GM23248 (cell line): Measurements from ENCODE around the gene SINHCAF. TPM values are rescaled to one million over a fixed set of nuclear protein-coding genes. Genes with fewer than 3 reads are reported as not detected.
"Not testable (repeated sequence)": the region's sequence is repeated elsewhere in the genome, so short reads cannot be mapped to it uniquely, and the experiment has no call there.

Experiments used
- DNase-seq: peaks from one replicate; pipeline ENCODE4 v3.0.0-alpha.2; 2015
- H2AFZ ChIP-seq: fragments of 200-600 bp; sonication (generic); 2 replicates; pipeline ENCODE4 v1.6.1; 2016; ENCODE audit warnings: antibody characterized with exemption
- H3F3A ChIP-seq: fragments of 200-600 bp; sonication (generic); 2 replicates; pipeline ENCODE4 v1.6.1; 2016; ENCODE audit warnings: mild to moderate bottlenecking, antibody characterized with exemption, mixed run types; ENCODE audit not compliant: insufficient read depth
- H3K27ac ChIP-seq: fragments of 200-600 bp; sonication (generic); 2 replicates; pipeline ENCODE4 v1.5.1; 2016; ENCODE audit warnings: mild to moderate bottlenecking
- H3K27me3 ChIP-seq: fragments of 200-600 bp; sonication (generic); replicated peaks from 2 replicates; pipeline ENCODE4 v1.6.1; 2016; ENCODE audit warnings: mild to moderate bottlenecking; ENCODE audit not compliant: insufficient read depth
- H3K36me3 ChIP-seq: fragments of 200-600 bp; sonication (generic); 2 replicates; pipeline ENCODE4 v1.6.1; 2016; ENCODE audit warnings: low read depth, mild to moderate bottlenecking
- H3K4me1 ChIP-seq: fragments of 200-600 bp; sonication (generic); 2 replicates; pipeline ENCODE4 v1.6.1; 2016; ENCODE audit warnings: mild to moderate bottlenecking; ENCODE audit not compliant: insufficient read depth
- H3K4me2 ChIP-seq: fragments of 200-600 bp; sonication (generic); one replicate; pipeline ENCODE4 v1.6.1; 2016; ENCODE audit warnings: mild to moderate bottlenecking; ENCODE audit not compliant: unreplicated experiment
- H3K4me3 ChIP-seq: fragments of 200-600 bp; sonication (generic); 2 replicates; pipeline ENCODE4 v1.5.1; 2016; ENCODE audit warnings: mild to moderate bottlenecking
- H3K79me2 ChIP-seq: fragments of 200-600 bp; sonication (generic); 2 replicates; pipeline ENCODE4 v1.6.1; 2016; ENCODE audit warnings: mild to moderate bottlenecking; ENCODE audit not compliant: insufficient read depth
- H3K9ac ChIP-seq: fragments of 200-600 bp; sonication (generic); 2 replicates; pipeline ENCODE4 v1.6.1; 2016; ENCODE audit warnings: mild to moderate bottlenecking
- H3K9me2 ChIP-seq: fragments of 200-600 bp; sonication (generic); 2 replicates; pipeline ENCODE4 v1.6.1; 2016; ENCODE audit warnings: mixed run types, mild to moderate bottlenecking, moderate library complexity; ENCODE audit not compliant: insufficient read depth
- H3K9me3 ChIP-seq: fragments of 200-600 bp; sonication (generic); one replicate; pipeline ENCODE4 v1.6.1; 2017; ENCODE audit warnings: low read depth
- H4K20me1 ChIP-seq: fragments of 200-600 bp; sonication (generic); 2 replicates; pipeline ENCODE4 v1.6.0; 2016; ENCODE audit not compliant: insufficient read depth
- EZH2 ChIP-seq: fragments of 200-600 bp; sonication (generic); IDR thresholded peaks from 2 replicates; pipeline ENCODE4 v1.6.1; 2018; ENCODE audit warnings: antibody characterized with exemption, mild to moderate bottlenecking; ENCODE audit not compliant: insufficient read depth, poor library complexity, severe bottlenecking
- EZH2phosphoT487 ChIP-seq: fragments of 200-600 bp; sonication (generic); IDR thresholded peaks from 2 replicates; pipeline ENCODE4 v1.6.1; 2018; ENCODE audit warnings: antibody characterized with exemption, moderate library complexity, mild to moderate bottlenecking, low read depth; ENCODE audit not compliant: insufficient read depth
- WGBS, 2 experiments: methylation state at CpG; one replicate each; pipeline ENCODE4 v1.1.6; 2015 to 2017; ENCODE audit warnings: low lambda C conversion rate in 2 of 2, low coverage in 1 of 2; ENCODE audit errors: missing lambda C conversion rate in 2 of 2; 5-methylcytosine and 5-hydroxymethylcytosine counted together
- in situ Hi-C: fragments of 300-500 bp; cut with MboI; formaldehyde crosslinking; loops from 2 replicates; pipeline ENCODE4 v1.15.0; 2020
- polyA plus RNA-seq: library from polyadenylated mRNA; unstranded; fragments of >200 nt; fragmentation: Nextera tagmentation; extraction: Ambion mirVana; gene quantifications from 2 replicates; pipeline ENCODE4 v1.2.1, GENCODE V29; 2016
- total RNA-seq: library from RNA; depleted of rRNA; stranded (reverse); fragments of >200 nt; shearing (Covaris generic); gene quantifications from 2 replicates; pipeline ENCODE4 v1.2.3, GENCODE V29; 2014

SINHCAF gene
- total and polyA plus RNA-seq, 2 experiments from 2014 or later, result 10.4 to 14.7 TPM

GRCh38 chr12:31238764-31239387 is 87.1 kb downstream of the SINHCAF start:
- Histone ChIP-seq H3K9me3 (no peaks in the 10 kb centered on the region), H2AFZ (peak overlapping the region; percentile 74), H3K9ac (no peak overlapping the region), H3K4me3 (peak overlapping the region; percentile 62), H3K27me3 (peaks cover 57% of the 10 kb centered on the region), H3K79me2 (no peaks in the 10 kb centered on the region), H3K36me3 (no peaks in the 10 kb centered on the region), H3K27ac (no peak overlapping the region), H3K4me1 (no peaks in the 10 kb centered on the region), H3F3A (no peaks in the 10 kb centered on the region), H3K4me2 (peak overlapping the region; percentile 72), H3K9me2 (no peaks in the 10 kb centered on the region), H4K20me1 (no peaks in the 10 kb centered on the region)
- TF ChIP-seq EZH2, result no peak
- TF ChIP-seq EZH2phosphoT487, result no peak
- WGBS, 2 experiments, result 18 to 19% methylated on average over 11 of the region's 11 CpGs
- in situ Hi-C loops, result loop anchor here (10.0 kb wide), 1 partner anchor 394 kb away; no protein-coding TSS in a partner anchor
- peak; percentile 81 for DNase-seq

GRCh38 chr12:31238333-31238732 is 87.6 kb downstream of the SINHCAF start:
- DNase-seq, H3K9me2 ChIP-seq, H3K79me2 ChIP-seq, H3K36me3 ChIP-seq, H3F3A ChIP-seq, H3K9me3 ChIP-seq, H3K27ac ChIP-seq, H3K4me1 ChIP-seq, H3K9ac ChIP-seq, H4K20me1 ChIP-seq: not testable (repeated sequence)
- in situ Hi-C loops, result loop anchor here (10.0 kb wide), 1 partner anchor 394 kb away; no protein-coding TSS in a partner anchor
- Histone ChIP-seq H3K4me3 (peak overlapping the region; percentile 62), H3K27me3 (peaks cover 59% of the 10 kb centered on the region), H2AFZ (peak overlapping the region; percentile 74), H3K4me2 (peak overlapping the region; percentile 72)
- WGBS, 2 experiments, result 52% methylated on average over 10 of the region's 10 CpGs

- Histone ChIP-seq H3K4me3 (no peak overlapping the region), H3K4me1 (no peaks in the 10 kb centered on the region), H3K9ac (no peak overlapping the region), H2AFZ (no peak overlapping the region), H3F3A (no peaks in the 10 kb centered on the region), H3K27me3 (peaks cover 58% of the 10 kb centered on the region), H3K27ac (no peak overlapping the region), H3K9me3 (no peaks in the 10 kb centered on the region), H3K9me2 (no peaks in the 10 kb centered on the region), H3K4me2 (no peak overlapping the region), H4K20me1 (no peaks in the 10 kb centered on the region), H3K36me3 (no peaks in the 10 kb centered on the region), H3K79me2 (no peaks in the 10 kb centered on the region)
- TF ChIP-seq EZH2phosphoT487, result no peak
- no peak for TF ChIP-seq EZH2
- WGBS, 2 experiments, result 62 to 67% methylated on average over 11 of the region's 11 CpGs
- DNase-seq, result no peak
- in situ Hi-C loops, result loop anchor here (10.0 kb wide), 1 partner anchor 392 kb away; no protein-coding TSS in a partner anchor
These were observed 88.8 kb downstream of the SINHCAF start for GRCh38 chr12:31236998-31237637.

- in situ Hi-C loops, result loop anchor here (10.0 kb wide), 1 partner anchor 391 kb away; no protein-coding TSS in a partner anchor
- H3K27me3 ChIP-seq, result peaks cover 51% of the 10 kb centered on the region
These were observed 90.0 kb downstream of the SINHCAF start for GRCh38 chr12:31235868-31236395.

More at GRCh38 chr12:31235868-31236395, 90.0 kb downstream of the SINHCAF start:
- H3K4me3 ChIP-seq, result no peak overlapping the region
- H3K4me2 ChIP-seq, result no peak overlapping the region
- H4K20me1 ChIP-seq, result no peaks in the 10 kb centered on the region
- H3F3A ChIP-seq, result no peaks in the 10 kb centered on the region
- no peaks in the 10 kb centered on the region for H3K36me3 ChIP-seq
- no peaks in the 10 kb centered on the region for H3K79me2 ChIP-seq
- TF ChIP-seq EZH2, result no peak
- TF ChIP-seq EZH2phosphoT487, result no peak
- no peaks in the 10 kb centered on the region for H3K9me3 ChIP-seq
- no peaks in the 10 kb centered on the region for H3K4me1 ChIP-seq
- H3K9me2 ChIP-seq, result no peaks in the 10 kb centered on the region
- DNase-seq, result no peak
- 54% methylated on average over 9 of the region's 9 CpGs for WGBS, 2 experiments
- H3K27ac ChIP-seq, result no peak overlapping the region
- no peak overlapping the region for H3K9ac ChIP-seq
- H2AFZ ChIP-seq, result no peak overlapping the region
